ENCODE measurements around the gene LRAT.
A peak's percentile ranks its signal among the peaks of the same experiment; 100 is the strongest.
"Not testable (repeated sequence)": the region's sequence is repeated elsewhere in the genome, so short reads cannot be mapped to it uniquely, and the experiment has no call there.

The LRAT gene

DNA sequence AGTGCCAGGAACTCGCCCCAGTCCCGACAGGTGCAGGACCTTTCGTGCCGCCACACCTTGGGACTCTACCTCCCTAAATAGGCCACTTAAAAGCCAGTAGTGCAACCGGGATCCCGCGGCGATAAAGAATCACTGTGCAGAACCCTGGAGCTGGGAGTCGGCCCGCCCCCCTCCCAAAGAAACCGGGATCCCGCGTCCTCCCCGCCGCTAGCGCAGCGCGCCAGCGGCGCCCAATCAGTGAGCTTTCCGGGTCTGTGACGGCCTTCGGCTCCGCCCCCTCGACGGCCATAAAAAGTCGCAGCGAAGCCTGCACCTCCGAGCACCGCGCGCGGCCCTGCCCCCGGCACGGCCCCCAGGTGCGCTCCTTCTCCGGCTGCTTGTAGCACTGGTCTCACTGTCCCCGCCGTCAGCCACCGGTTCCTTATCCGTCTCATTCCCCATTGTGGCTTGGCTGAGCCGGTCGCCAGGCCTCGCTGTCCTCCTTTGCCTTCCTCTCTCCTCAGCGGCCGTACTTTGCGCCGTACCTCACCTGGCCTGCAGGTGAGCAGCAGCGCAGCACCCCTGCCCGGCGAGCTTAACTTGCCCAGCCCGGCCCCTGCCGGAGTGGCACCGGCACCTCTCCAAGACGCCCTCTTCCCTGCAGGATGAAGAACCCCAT lies at the start of gene LRAT:
LRAT (plus strand) TSS at position 318 of the 658 bp plus-strand sequence; CDS start at position 645, 327 bp downstream.
- peak; percentile 70 to 81 for DNase-seq

- no peak for DNase-seq
These were observed 35.9 kb upstream of the LRAT start for GRCh38 chr4:154707877-154708276.

DNA sequence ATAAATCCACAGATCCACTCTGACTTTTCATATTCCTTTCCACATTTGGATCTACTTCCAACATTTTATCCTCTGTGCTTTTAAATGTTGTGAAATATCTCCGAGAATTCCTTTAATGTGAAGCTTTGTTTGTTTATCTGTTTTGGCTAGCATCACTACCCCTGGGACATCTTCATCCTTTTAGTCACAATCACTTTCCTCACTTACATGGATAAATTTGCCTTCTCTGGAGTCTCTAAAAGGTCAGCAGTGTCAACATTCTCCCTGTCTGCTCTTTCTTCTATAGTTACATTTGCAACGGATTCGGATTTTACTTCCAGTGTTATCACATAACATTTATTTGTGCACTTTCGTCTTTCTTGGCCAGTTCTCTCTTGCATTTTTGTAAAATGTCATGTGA lies 34.2 kb upstream of the LRAT start:
- DNase-seq, result no peak

- no peak for DNase-seq
These were observed 32.3 kb upstream of the LRAT start for GRCh38 chr4:154711522-154711921.

DNA sequence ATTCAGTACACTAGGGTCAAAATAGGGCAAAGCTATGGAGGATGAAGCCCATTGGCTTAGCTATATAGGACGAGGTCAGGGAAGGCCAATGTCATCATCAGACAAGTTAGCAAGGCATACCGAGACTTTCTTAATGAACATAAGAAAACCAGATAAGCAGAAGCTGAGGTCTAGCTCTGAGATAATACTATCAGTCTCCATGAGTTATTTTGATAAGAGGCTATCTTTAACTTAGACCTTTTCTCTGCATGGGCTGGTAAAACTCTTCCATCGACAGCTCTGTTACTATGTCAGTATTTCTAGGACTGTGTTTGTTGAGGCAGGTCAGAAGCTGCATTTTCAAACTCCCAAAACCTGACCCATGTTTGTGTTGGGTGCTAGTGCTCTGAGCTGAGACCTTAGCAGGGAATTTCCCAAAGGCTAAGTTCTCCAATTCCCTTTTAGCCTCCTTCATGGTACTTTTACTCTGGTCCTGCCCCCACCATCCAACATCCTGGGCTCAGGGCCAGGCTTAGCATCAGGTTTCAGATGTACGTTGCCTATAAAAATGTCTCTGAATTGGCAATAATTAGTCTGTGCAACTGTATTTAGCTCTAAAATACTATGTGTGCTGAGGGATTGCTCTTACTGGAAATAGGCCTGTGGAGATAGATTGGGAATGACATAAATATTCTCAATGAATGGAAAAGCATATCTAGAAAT lies 29.3 kb upstream of the LRAT start:
- peak in 1 of 2 experiments; percentile 15 for DNase-seq

- DNase-seq, result no peak
These were observed 24.7 kb upstream of the LRAT start for GRCh38 chr4:154719087-154719486.

GRCh38 chr4:154720123-154720522 lies 23.7 kb upstream of the LRAT start:
- no peak for DNase-seq

DNA sequence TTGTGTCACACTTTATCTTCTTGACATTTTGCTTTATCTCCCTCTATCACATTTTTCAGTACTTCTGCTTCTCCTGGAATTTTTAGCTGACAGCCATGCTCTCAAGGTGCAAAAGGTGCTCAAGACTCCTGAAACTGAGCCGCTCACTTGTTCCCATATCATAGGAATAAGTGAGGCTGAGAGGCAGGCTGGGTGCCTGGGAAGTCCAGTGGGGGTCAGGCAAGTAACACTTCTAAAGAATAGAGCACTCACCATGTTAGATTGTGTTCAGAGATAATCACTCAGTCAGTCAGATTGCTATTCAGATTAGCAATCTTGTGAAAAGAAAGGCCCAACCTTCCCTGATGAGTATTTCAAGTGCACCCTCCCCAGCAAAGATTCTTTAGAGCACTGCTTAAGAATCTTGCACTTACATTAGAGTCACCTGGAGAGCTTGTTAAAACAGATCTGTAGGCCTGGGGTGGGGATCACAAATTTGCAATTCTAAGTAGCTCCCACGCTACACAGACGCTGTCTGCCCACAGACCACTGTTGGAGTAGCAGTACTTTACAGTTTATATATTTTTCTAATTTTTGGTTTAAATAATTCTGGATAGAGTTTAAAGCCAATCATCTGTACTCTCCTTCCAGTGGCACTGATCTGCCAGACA lies 23.1 kb upstream of the LRAT start:
- no peak for DNase-seq

GRCh38 chr4:154722262-154722661 lies 21.5 kb upstream of the LRAT start:
- no peak for DNase-seq

GRCh38 chr4:154723601-154724000 lies 20.2 kb upstream of the LRAT start:
- not testable (repeated sequence) for DNase-seq

GRCh38 chr4:154727540-154727939 lies 16.3 kb upstream of the LRAT start:
- DNase-seq, result no peak

DNA sequence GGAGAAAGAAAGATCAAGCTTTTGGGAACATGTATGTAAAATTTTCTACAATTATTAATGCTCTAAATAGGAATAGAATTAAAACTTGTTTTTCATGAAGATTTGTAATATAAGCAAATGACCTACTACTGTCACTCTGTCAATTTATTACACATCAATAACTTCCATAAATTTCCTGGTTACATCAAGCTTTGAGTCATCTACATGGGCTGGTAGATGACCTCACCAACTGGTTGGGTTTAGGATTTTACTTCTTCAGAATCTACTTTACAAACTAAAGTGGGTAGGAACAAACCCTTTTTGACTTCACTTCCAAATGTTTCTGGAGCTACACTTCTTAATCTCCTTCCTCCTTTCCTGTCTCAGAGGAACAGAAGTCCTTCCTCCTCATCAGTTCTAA lies 12.0 kb upstream of the LRAT start:
- DNase-seq, result no peak

DNA sequence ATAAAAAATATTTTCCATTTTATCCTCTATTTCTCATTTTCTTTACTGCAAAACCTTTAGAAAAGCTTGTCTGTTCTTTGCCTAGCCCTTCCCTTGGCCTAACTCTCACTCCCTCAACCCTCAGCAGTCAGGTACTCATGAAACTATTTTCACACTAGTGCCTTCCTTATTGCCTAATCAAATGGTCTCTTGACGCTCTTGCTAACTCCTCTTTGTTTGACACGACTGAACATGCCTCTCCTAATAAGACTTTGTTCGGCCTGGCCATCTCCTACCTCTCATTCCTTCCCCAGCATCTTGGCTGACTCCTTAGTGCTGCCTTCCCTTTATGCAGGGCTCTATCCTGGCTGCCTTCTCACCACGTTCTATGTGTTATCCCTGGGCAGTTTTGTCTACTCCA lies 11.1 kb upstream of the LRAT start:
- no peak for DNase-seq

GRCh38 chr4:154736770-154737169 lies 7.0 kb upstream of the LRAT start:
- no peak for DNase-seq

- DNase-seq, result no peak
These were observed 5.4 kb upstream of the LRAT start for GRCh38 chr4:154738426-154738825.

GRCh38 chr4:154739111-154739510 lies 4.7 kb upstream of the LRAT start:
- no peak for DNase-seq

DNA sequence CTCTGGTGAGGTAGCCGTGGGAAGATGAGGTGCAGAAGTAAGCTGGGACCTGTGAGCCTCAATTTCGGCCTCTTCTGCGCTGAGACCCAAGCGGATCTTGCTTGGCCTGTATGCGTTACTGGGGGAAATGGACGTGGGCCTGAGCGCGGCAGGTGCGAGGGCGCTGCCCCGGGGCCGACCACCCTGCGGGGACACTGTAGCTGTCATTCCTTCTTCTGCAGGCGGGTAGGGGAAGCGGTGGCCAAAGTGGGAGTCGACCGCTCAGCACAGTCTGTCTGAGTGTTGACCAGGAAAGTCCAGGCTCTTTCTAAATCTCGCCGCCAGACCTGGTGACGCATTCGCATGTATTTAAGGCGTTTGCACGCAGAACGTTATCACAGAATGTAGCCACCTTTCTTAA lies 3.3 kb upstream of the LRAT start:
- no peak for DNase-seq

DNA sequence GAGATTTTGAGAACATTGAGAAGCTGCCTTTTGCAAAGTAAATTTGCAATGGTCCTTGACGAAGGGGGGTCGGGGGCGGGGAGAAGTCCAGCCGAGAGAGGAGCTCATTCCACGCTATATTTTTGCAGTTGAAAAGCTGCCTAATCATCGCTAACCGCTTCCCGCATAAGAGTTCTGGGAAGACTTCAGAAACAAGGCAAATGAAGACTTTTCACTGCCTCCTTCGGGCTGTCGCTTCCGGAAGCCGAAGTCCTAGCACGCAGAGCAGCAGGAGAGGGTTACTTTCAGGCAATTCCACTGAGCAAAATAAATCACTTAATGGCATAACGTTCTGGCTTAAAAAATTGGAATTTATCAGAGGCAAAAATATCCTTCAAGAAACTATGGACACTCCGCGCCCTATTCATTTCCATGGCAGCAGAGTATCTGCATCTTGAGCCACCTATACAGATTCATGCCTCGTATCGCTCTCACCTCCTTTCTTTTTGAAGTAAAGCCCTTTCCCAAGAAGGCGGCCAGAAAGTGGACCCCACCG lies 2.6 kb upstream of the LRAT start:
- no peak for DNase-seq

DNA sequence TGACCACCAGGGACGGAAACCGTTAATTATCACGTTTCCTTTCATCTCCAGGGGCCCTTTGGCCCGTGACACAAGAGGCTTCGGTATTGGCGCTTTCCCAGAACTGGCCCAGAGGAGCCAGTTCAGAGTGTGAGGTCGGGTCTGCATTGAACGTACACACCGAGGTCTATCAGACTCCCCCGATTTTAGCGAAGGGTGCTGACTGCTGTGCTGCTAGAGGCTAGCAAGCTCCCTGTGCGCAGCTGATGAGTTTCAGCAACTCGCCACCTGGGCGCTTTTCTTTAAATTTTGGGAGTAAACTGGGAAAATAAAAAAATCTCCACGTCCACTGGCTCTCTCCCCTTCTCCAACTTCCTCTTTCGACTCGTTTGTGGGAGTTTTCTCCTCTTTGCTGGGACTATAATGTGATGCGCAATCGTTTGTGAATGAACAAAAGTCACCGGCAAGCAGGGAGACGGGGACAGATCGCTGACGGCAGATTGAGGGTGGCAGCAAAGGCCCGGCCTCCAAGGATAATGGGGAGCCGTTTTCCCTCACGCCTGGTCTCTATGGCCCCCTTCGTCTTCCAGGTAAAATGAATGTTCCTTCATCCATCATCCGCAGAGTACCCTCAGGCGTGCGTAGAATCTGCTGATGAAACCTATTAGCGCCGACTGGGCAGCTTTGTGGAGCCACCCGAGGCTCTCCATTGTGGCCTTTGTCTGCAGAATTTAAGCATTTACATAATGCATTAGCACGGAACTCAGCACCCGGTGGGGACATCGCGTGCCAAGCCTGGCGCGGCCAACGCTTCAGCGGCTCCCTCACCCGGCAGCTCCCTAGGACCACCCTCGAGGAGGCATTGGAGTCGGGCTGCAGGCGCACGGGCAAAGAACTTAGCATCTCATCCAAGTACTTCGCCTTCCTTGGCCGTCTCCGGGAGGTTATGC lies 1.6 kb upstream of the LRAT start:
- DNase-seq, result no peak

DNA sequence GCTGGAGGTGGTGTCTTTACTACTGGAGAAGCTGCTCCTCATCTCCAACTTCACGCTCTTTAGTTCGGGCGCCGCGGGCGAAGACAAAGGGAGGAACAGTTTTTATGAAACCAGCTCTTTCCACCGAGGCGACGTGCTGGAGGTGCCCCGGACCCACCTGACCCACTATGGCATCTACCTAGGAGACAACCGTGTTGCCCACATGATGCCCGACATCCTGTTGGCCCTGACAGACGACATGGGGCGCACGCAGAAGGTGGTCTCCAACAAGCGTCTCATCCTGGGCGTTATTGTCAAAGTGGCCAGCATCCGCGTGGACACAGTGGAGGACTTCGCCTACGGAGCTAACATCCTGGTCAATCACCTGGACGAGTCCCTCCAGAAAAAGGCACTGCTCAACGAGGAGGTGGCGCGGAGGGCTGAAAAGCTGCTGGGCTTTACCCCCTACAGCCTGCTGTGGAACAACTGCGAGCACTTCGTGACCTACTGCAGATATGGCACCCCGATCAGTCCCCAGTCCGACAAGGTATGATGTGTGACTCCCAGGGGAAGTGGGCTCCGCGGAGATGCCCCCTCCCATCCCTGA lies 634 bp downstream of the LRAT start:
- DNase-seq, result no peak

DNA sequence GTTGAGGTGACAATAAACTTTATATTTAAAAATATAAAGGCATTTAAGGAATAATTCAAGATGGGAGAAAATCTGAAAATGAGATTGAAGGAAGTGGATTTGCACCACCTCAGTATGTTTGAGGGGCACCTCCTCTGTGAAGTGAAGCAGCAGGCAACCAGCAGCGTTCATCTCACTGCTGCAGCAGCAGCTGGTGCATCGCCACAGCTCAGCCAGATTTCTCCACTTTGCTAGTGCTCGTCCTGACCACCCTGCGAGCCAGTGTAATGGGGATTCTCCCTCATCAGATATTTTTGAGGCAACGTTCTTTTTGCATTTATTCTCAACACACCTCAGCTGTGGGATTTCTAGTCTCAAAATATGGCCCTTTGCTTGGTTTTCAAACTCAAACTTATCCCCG lies 13.9 kb downstream of the LRAT start:
- no peak for DNase-seq

DNA sequence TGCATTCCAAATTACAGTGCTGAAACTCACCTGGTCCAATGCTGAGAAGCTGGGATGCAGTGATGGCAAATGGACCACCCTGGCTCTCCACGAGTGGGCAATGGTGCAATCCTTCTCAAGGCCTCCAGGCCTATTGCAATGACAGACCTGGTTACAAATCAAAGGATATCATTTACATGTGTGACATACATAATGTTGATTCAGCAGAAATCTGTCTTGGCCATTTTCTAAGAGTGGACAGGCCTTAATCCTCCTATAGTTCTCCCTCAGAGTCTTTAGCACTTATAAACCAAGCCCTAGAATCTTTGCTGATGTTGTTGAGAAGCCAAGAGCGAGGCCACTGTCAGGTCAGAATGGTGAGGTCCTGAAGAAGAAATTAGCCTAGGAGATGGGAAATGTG lies 17.1 kb downstream of the LRAT start:
- no peak for DNase-seq
